ENCODE results near the gene HSPA1L. TPM values are rescaled to one million over a fixed set of nuclear protein-coding genes. Genes with fewer than 3 reads are reported as not detected.

HSPA1L gene
- total RNA-seq: 0.30 and 0.50 TPM in 2 replicates

DNA sequence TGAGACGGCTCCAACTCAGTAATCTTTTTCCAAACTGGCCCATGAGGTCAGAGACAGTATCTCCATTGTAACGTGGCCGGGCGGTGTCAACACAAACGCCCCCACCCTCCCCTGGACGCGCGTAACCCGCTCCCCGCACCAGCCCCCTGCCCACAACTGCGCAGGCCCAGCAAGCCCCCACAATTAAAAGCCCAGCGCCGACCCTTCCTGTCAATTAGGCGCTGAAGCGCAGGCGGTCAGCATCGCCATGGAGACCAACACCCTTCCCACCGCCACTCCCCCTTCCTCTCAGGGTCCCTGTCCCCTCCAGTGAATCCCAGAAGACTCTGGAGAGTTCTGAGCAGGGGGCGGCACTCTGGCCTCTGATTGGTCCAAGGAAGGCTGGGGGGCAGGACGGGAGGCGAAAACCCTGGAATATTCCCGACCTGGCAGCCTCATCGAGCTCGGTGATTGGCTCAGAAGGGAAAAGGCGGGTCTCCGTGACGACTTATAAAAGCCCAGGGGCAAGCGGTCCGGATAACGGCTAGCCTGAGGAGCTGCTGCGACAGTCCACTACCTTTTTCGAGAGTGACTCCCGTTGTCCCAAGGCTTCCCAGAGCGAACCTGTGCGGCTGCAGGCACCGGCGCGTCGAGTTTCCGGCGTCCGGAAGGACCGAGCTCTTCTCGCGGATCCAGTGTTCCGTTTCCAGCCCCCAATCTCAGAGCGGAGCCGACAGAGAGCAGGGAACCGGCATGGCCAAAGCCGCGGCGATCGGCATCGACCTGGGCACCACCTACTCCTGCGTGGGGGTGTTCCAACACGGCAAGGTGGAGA, at the start of gene HSPA1L, which contains the start of gene HSPA1A:
Gene HSPA1L (minus strand): TSS at position 259 of the 814 bp plus-strand sequence. CDS start 3,311 bp downstream, outside the sequence.
Gene HSPA1A (plus strand): TSS at position 519 of the 814 bp plus-strand sequence. CDS start 214 bp downstream, at position 733.

DNA sequence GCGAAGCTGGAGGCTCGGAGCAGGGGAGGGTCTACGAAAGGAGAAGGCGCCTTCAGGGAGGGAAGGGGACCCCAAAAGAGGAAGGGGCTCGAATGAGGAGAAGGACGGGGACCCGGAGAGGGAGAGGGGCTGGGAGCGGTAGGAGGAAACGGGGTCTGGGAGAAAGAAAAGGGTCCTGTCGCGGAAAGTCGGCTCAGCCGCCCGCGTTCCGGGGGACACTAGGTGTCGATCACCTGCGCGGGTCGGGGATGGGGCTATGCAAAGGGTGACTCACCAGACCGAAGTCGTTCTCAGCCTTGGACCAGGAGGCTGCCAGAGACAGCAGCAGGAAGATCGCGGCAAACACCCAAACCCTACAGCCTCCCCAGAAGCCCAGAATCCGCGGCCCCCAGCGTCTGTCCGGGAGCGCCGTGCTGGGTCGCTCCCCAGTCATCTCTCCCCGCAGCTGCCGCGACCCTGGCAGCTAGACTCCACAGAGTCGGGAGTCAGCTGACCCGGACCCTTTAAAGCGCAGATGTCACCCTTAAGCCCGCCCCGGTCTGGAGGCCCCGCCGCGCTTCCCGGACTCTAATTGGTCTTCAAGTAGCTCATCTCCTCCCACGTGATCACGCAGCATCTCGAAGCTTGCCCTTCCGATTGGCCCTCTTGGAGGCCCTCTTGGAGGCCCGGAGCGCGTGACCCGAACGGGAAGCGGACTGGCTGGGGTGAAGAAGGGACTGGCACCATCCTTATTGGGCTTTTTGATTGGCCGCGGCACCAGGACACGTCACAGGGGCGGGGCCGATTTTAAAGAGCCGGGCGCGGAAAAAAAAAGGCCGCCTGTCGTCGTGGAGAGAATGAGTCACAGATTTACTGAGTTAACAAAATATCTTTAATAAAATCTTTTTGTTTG, 47.5 kb upstream of the HSPA1L start, which contains the start of gene NEU1:
Gene NEU1 (minus strand): TSS at position 478 of the 892 bp plus-strand sequence. CDS start 45 bp downstream, at position 433.

DNA sequence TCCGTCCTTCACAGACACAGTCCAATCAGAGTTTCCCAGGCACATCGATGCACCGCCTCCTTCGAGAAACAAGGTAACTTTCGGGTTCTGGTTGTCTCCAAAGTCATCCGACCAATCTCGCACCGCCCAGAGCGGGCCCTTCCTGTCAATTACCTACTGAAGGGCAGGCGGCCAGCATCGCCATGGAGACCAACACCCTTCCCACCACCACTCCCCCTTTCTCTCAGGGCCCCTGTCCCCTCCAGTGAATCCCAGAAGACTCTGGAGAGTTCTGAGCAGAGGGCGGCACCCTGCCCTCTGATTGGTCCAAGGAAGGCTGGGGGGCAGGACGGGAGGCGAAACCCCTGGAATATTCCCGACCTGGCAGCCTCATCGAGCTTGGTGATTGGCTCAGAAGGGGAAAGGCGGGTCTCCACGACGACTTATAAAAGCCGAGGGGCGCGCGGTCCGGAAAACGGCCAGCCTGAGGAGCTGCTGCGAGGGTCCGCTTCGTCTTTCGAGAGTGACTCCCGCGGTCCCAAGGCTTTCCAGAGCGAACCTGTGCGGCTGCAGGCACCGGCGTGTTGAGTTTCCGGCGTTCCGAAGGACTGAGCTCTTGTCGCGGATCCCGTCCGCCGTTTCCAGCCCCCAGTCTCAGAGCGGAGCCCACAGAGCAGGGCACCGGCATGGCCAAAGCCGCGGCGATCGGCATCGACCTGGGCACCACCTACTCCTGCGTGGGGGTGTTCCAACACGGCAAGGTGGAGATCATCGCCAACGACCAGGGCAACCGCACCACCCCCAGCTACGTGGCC, 12.4 kb upstream of the HSPA1L start, which contains the start of gene HSPA1B:
Gene HSPA1B (plus strand): TSS at position 453 of the 794 bp plus-strand sequence. CDS start 213 bp downstream, at position 666.

GRCh38 chr6:31806470-31807272, 8.4 kb downstream of the HSPA1L start, which contains the start of gene LSM2:
Gene LSM2, minus strand, starts transcription at chr6:31806966. Its CDS starts 209 bp downstream, at chr6:31806757.

DNA sequence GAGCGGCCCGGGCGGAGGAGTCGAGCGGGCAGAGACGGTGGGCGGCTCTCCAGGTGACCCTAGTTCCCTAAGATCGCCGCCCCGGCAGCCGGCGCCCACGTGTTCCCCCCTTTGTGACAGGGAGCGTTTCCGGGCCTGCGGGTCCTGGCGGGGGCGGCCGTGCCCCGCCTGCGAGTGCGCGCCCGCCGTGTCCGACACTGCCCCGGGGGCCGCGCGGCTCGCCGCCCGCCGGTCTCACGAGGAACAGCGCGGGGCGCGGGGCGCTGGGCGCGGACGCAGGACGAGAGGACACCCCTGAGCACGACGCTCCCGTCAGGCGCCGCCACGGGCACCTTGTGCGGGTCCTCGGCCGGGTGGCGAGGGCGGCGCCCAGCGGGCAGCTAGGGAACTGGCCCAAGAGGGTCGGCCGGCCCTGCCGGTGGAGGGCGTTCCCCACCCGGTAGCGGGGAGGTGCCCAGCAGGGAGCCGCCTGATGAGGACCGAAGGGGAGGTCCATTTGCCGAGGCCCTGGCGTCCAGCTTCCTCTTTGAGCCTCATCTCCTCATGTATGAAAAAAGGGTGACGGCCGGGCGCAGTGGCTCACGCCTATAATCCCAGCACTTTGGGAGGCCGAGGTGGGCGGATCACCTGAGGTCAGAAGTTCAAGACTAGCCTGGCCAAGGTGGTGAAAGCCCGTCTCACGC, 19.3 kb downstream of the HSPA1L start, which contains the start of gene VARS1:
Gene VARS1 (minus strand): TSS at position 137 of the 683 bp plus-strand sequence. CDS start 535 bp downstream, outside the sequence.

DNA sequence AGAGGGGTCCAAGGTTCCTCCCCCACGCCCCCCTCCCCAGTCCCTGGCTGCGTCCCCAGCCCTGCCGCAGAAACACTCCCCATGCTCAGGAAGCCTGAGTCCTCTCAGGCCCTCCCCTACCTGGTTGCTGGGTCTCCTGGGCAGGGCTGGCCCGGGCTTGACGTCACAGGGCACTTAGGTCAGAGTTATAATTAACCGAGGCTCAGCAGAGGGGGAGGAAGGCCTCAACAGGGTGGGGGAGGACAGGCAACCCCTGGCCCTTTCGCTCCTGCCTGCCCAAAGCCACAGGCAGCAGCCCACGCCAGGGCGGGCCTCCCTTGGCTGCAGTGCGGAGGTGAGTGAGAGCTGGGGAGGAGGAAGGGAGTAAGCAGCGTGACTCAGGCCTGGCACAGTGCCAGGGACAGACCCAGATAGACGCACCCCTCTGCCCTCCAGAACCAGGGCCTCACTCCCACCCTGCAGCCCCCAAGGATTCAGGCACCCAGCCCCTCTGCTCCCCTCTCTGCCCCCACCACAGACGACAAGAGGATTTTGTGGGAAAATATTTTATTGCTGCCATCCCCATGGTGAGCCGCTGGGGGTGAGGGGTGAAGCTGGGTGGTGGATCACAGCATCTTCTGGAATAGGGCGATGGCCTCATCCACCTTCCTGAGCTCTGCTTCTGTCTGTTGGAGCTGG, 38.0 kb downstream of the HSPA1L start, which contains the start of gene VWA7:
Gene VWA7 (minus strand): TSS at position 340 of the 678 bp plus-strand sequence. CDS start 549 bp downstream, outside the sequence.

GRCh38 chr6:31762356-31762755, 52.7 kb downstream of the HSPA1L start, which contains the start of gene SAPCD1:
Gene SAPCD1, plus strand, starts transcription at chr6:31762656. Its CDS starts 399 bp downstream, at chr6:31763055.

Other genes starting within 250 kb of the HSPA1L start
- not detected in 2 replicates for gene LTA, start 243.0 kb downstream of the HSPA1L start, total RNA-seq
- not detected in 2 replicates for gene TNF, start 239.7 kb downstream of the HSPA1L start, total RNA-seq
- gene LTB, start 232.9 kb downstream of the HSPA1L start, total RNA-seq: not detected in 2 replicates
- not detected in 2 replicates for gene LST1, start 229.0 kb downstream of the HSPA1L start, total RNA-seq
- not detected in 2 replicates for gene NCR3, start 222.3 kb downstream of the HSPA1L start, total RNA-seq
- gene AIF1, start 200.0 kb downstream of the HSPA1L start, total RNA-seq: 0.15 TPM in 1 of 2 replicates, not detected in the other
- gene PRRC2A, start 194.6 kb downstream of the HSPA1L start, total RNA-seq: 103 and 107 TPM in 2 replicates
- 265 and 271 TPM in 2 replicates for gene BAG6, start 162.6 kb downstream of the HSPA1L start, total RNA-seq
- gene APOM, start 159.4 kb downstream of the HSPA1L start, total RNA-seq: 2.9 and 3.6 TPM in 2 replicates
- gene C6orf47, start 154.5 kb downstream of the HSPA1L start, total RNA-seq: 15.6 and 17.7 TPM in 2 replicates
- gene GPANK1, start 150.3 kb downstream of the HSPA1L start, total RNA-seq: 14.0 and 14.4 TPM in 2 replicates
- 316 and 357 TPM in 2 replicates for gene CSNK2B, start 149.2 kb downstream of the HSPA1L start, total RNA-seq
- gene LY6G5B, start 145.3 kb downstream of the HSPA1L start, total RNA-seq: 0.84 and 1.3 TPM in 2 replicates
- gene LY6G5C, start 134.2 kb downstream of the HSPA1L start, total RNA-seq: 1.0 and 2.2 TPM in 2 replicates
- 23.5 and 25.1 TPM in 2 replicates for gene ABHD16A, start 112.0 kb downstream of the HSPA1L start, total RNA-seq
- gene LY6G6F, start 108.4 kb downstream of the HSPA1L start, total RNA-seq: not detected in 2 replicates
- gene LY6G6D, start 99.9 kb downstream of the HSPA1L start, total RNA-seq: not detected in 2 replicates
- gene LY6G6C, start 93.5 kb downstream of the HSPA1L start, total RNA-seq: not detected in 2 replicates
- not detected in 2 replicates for gene MPIG6B, start 91.9 kb downstream of the HSPA1L start, total RNA-seq
- gene DDAH2, start 86.0 kb downstream of the HSPA1L start, total RNA-seq: 56.0 and 63.8 TPM in 2 replicates
- gene CLIC1, start 78.8 kb downstream of the HSPA1L start, total RNA-seq: 974 and 1,027 TPM in 2 replicates
- gene MSH5, start 75.3 kb downstream of the HSPA1L start, total RNA-seq: 10.9 and 15.5 TPM in 2 replicates
- 3.2 and 5.8 TPM in 2 replicates for gene SAPCD1, start 52.6 kb downstream of the HSPA1L start, total RNA-seq
- 0.45 and 0.67 TPM in 2 replicates for gene VWA7, start 38.0 kb downstream of the HSPA1L start, total RNA-seq
- gene VARS1, start 19.5 kb downstream of the HSPA1L start, total RNA-seq: 90.6 and 111 TPM in 2 replicates
- 133 and 134 TPM in 2 replicates for gene LSM2, start 8.3 kb downstream of the HSPA1L start, total RNA-seq
- 56.3 and 60.4 TPM in 2 replicates for gene HSPA1A, start 260 bp upstream of the HSPA1L start, total RNA-seq
- 112 and 118 TPM in 2 replicates for gene HSPA1B, start 12.5 kb upstream of the HSPA1L start, total RNA-seq
- 53.8 and 61.4 TPM in 2 replicates for gene NEU1, start 47.5 kb upstream of the HSPA1L start, total RNA-seq
- 0.45 TPM in 1 of 2 replicates, not detected in the other for gene SLC44A4, start 63.7 kb upstream of the HSPA1L start, total RNA-seq
- 38.7 and 39.8 TPM in 2 replicates for gene EHMT2, start 82.4 kb upstream of the HSPA1L start, total RNA-seq
- 3.0 and 3.3 TPM in 2 replicates for gene ZBTB12, start 86.8 kb upstream of the HSPA1L start, total RNA-seq
- 0.17 and 0.30 TPM in 2 replicates for gene C2, start 112.4 kb upstream of the HSPA1L start, total RNA-seq
- 2.0 and 2.7 TPM in 2 replicates for gene CFB, start 130.8 kb upstream of the HSPA1L start, total RNA-seq
- gene NELFE, start 143.7 kb upstream of the HSPA1L start, total RNA-seq: 142 and 144 TPM in 2 replicates
- gene SKIC2, start 143.9 kb upstream of the HSPA1L start, total RNA-seq: 44.4 and 46.7 TPM in 2 replicates
- gene DXO, start 156.9 kb upstream of the HSPA1L start, total RNA-seq: 17.5 and 21.9 TPM in 2 replicates
- gene C4A, start 166.8 kb upstream of the HSPA1L start, total RNA-seq: 2.7 and 2.8 TPM in 2 replicates
- gene C4B, start 199.5 kb upstream of the HSPA1L start, total RNA-seq: 1.5 and 2.2 TPM in 2 replicates
- 0.17 TPM in 1 of 2 replicates, not detected in the other for gene CYP21A2, start 223.1 kb upstream of the HSPA1L start, total RNA-seq

Data from bronchus fibroblast of lung (primary cell).